Stimulated activated CD4-positive, alpha-beta T cell treated with anti-CD3 and anti-CD28 coated beads, TNF-alpha, amount 100 ng/mL, for 4 hours (primary cell): ENCODE measurements around the gene ZNF70.

Experiments
- DNase-seq, 3 experiments: peaks; one replicate each; pipeline ENCODE4 v3.0.0-alpha.2; 2020; ENCODE audit warnings: low read depth in 3 of 3

The ZNF70 gene

GRCh38 chr22:23692598-23693291 lies 58.2 kb downstream of the ZNF70 start:
- no peak for DNase-seq

GRCh38 chr22:23691748-23692423 lies 59.0 kb downstream of the ZNF70 start:
- DNase-seq: no peak

- DNase-seq: no peak
Measured at GRCh38 chr22:23690713-23691112, 60.2 kb downstream of the ZNF70 start, which contains the start of gene RGL4. RGL4 (plus strand) TSS chr22:23691013; CDS start chr22:23692031, 1,018 bp downstream.

GRCh38 chr22:23689414-23689813 lies 61.5 kb downstream of the ZNF70 start:
- no peak for DNase-seq
